Anterior cingulate cortex (tissue), 58 donors: ENCODE data around the gene USP37.
"Not testable (repeated sequence)": the region's sequence is repeated elsewhere in the genome, so short reads cannot be mapped to it uniquely, and the experiment has no call there.

Source experiments
- DNase-seq, 58 donors: peaks; one replicate each; lab custom pipeline; 2025; lab: John Stamatoyannopoulos, UW

USP37 gene

DNA sequence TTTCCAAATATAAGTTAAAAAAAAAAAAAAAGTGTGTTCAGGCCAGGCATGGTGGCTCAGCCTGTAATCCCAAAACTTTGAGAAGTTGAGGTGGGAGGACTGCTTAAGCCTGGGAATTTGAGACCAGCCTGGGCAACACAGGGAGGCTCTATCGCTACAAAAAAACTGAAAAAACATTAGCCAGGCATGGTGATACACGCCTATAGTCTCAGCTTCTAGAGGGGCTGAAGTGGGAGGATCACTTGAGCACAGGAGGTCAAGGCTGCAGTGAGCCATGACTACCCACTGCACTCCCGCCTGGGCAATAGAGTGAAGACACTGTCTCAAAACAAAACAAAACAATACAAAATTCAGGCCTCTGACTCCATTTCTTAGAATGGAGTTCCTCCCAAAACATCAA lies 9.2 kb downstream of the USP37 start:
- no peak for DNase-seq

DNA sequence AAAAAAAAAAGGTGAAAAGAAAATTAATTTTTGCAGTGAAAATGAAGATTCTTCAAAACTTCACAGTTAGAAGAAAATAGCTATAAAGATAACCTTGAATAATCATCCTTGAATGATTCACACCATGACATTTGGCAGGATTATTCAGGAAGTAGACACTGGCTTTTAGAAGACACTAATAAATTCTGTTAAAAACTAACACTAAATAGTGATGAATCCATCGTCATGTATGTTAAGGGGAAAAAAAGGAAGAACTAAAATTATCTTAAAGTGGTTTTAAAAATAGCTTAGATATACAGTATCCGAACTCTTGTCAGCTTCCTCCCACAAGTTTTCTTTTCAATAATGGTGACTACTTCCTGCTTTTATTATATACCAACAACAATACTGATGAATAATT lies 10.2 kb downstream of the USP37 start:
- DNase-seq = no peak

DNA sequence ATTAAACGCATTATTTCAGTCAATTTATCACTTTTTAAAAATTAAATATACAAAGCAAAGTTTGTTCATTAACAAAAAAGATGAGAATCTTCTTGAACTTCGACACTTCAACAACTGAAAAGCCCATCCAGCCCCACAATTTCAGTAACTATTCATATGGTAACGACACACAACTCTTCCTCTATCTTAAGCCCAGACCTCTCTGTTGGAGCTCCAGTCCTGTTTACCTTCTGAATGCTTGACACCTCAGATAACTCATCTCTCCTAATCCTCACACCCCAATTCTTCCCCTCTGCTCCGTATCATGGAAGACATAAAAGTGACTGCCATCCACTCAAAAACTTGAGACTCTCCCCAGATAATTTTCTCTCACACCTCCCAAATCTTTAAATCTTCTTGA lies 12.6 kb downstream of the USP37 start:
- no peak for DNase-seq

GRCh38 chr2:218554225-218554624 lies 13.9 kb downstream of the USP37 start:
- not testable (repeated sequence) for DNase-seq

- DNase-seq = no peak
Measured at GRCh38 chr2:218547978-218548377, 20.2 kb downstream of the USP37 start.

GRCh38 chr2:218547511-218547910 lies 20.6 kb downstream of the USP37 start:
- no peak for DNase-seq

GRCh38 chr2:218546012-218546411 lies 22.1 kb downstream of the USP37 start:
- no peak for DNase-seq

DNA sequence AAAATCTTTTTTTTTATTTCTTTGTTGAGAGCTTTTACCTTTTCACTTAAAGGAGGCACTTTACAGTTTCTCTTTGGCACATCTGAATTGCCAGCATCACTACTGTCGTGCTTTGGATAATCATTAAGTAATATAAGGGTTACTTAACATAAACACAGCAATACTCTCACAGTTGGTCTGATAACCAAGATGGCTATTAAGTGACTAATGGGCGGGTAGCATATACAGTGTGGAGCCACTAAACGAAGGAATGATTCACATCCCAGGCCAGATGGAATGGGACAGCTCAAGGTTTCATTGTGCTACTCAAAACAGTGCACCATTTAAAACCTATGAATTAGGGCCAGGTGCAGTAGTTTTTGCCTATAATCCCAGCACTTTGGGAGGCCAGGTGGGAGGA lies 28.1 kb downstream of the USP37 start:
- DNase-seq = no peak

- DNase-seq = no peak
Measured at GRCh38 chr2:218536804-218537494, 31.2 kb downstream of the USP37 start.

GRCh38 chr2:218529990-218530389 lies 38.2 kb downstream of the USP37 start:
- no peak for DNase-seq

- DNase-seq = not testable (repeated sequence)
Measured at GRCh38 chr2:218528409-218528808, 39.7 kb downstream of the USP37 start.

DNA sequence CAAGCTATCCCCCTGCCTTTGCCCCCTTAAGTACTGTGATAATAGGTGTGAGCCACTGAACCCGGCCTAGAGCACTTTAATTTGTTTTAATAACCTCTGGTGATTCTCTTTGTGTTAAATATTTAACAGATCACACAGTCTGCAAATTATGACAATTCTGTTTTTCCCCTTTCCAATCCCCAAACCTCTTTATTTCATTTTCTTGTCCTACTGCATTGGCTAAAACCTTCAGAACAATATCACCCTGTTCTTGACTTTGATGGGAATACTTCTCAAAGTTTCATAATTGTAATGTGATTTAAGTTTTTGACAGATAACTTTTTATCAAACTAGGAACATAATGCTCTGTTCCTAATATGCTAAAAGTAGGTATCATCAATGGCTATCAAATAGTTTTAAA lies 44.5 kb downstream of the USP37 start:
- no peak for DNase-seq

DNA sequence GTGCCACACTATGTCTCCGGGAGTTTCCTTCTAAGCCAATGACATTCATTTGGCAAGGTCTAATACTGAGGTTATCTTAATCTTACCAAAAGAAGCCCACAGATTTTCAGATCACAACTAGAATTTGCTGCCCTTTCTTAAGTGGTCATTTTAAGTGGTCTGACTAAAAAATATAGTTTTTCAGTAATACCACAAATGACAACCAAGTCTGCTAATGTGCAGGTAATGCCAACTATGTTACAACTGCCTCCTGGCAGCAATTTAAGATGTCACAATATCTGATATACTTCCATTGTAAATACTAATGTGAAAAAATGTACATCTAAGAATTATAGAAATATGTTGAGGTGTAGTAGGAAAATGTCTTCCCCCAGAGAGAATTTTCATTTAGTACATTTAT lies 49.3 kb downstream of the USP37 start:
- DNase-seq = no peak

GRCh38 chr2:218517434-218518206 lies 50.5 kb downstream of the USP37 start:
- no peak for DNase-seq

- DNase-seq = no peak
Measured at GRCh38 chr2:218516614-218517013, 51.5 kb downstream of the USP37 start.

- DNase-seq = no peak
Measured at GRCh38 chr2:218513676-218514075, 54.5 kb downstream of the USP37 start.

DNA sequence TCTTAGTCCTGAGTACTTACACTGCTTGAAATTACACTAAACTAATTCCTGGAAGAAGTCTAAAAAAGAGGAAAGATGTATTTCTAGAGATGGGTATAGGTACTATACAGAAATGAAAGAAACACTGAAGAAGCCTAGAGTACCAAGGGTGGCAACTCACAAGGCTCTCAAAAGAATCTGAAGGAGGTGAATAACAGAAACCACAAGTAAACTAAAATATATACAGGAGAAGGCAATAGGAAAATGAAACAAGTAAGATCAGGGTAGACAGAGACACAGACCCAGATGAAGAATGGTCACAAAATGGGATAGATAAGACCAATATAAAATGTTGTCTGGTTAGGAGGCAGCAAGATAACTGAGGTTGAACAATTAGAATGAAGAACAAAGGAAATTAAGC lies 59.9 kb downstream of the USP37 start:
- no peak for DNase-seq

DNA sequence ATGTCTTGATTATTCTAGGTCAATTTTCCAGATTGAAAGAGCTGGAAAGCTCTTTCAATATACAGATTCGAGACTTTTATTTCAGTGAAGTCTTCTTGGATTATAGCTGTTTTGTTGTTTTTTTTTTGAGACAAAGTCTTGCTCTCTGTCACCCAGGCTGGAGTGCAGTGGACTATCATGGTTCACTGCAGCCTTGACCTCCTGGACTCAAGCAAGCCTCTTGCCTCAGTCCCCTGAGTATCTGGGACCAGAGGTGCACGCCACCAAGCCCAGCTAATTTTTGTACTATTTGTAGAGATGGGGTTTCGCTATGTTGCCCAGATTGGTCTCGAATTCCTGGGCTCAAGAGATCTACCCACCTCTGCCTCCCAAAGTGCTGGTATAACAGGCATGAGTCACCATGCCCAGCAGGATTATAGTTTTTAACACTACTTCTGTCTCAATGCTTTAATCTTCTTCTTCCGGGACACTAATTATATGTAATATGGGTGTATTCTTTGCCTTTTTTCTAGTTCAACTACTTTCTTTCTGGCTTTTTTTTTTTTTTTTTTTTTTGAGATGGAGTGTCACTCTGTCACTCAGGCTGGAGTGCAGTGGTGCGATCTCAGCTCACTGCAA lies 62.3 kb downstream of the USP37 start:
- no peak for DNase-seq

DNA sequence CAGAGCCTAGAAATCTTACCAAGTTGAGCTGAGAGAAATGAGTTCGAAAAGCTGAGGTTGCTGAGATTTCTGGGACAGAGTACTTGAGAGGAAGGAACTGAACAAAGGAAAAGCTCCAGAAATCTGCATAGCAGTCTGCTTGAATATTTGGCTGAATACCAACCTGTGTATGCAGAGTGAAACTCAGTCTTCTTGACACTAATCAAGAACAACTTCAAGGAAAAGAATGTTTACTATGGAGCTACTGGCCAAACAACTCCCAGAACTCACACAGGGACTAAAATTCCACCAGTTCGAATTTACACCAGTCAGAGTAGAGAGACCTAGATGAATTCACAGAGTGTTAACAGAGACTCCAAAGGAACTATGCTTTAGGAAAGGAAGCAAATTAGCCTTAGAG lies 66.5 kb downstream of the USP37 start:
- DNase-seq = no peak

- no peak for DNase-seq
Measured at GRCh38 chr2:218500501-218501060, 67.6 kb downstream of the USP37 start.

DNA sequence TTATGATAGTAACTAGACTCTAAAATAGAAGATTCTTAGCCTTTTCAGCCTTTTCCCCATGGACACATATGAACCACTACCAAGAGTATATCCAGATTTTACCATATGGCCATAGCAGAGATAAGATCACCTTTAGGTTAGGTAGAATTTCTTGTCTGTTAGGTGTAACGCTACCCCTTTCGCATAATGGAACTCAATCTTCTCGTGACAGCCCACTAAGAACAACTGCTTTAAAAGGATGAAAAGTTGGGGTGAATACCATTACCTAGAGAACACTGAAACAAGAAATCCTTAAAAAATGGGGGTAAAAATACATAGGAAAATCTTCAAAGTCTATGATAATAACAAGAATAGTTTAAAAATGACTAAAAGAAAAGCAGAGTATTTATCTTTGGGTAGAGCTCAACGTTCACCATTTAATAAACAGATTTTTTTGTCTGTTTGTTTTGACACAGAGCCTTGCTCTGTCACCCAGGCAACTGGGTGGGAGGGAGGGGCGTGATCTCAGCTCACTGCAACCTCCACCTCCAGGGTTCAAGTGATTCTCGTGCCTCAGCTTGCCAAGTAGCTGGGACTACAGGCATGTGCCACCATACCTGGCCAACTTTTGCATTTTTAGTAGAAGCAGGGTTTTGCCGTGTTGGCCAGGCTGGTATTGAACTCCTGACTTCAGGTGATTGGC lies 82.0 kb downstream of the USP37 start:
- no peak for DNase-seq
